Measurements from ENCODE around the gene KLHDC7B.

DNA sequence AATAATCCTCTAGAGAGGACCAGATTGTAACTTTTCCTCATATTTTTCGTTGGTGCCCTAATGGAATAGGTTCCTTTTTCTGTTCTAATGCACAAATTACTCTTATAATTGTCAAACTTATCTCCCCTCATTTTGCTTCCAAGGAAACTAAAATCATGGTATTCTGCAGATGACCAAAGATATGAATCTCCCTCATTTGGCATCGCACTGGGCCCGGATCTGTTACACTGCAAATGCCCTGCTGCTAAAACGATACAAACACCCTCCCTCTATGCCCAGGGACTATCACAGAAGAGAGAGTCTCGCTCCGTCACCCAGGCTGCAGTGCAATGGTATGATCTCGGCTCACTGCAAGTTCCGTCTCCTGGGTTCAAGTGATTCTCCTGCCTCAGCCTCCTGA, 7.6 kb downstream of the KLHDC7B start:
- TF ChIP-seq, protein P1, sequence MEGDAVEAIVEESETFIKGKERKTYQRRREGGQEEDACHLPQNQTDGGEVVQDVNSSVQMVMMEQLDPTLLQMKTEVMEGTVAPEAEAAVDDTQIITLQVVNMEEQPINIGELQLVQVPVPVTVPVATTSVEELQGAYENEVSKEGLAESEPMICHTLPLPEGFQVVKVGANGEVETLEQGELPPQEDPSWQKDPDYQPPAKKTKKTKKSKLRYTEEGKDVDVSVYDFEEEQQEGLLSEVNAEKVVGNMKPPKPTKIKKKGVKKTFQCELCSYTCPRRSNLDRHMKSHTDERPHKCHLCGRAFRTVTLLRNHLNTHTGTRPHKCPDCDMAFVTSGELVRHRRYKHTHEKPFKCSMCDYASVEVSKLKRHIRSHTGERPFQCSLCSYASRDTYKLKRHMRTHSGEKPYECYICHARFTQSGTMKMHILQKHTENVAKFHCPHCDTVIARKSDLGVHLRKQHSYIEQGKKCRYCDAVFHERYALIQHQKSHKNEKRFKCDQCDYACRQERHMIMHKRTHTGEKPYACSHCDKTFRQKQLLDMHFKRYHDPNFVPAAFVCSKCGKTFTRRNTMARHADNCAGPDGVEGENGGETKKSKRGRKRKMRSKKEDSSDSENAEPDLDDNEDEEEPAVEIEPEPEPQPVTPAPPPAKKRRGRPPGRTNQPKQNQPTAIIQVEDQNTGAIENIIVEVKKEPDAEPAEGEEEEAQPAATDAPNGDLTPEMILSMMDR (IDR thresholded peaks at IDR 0.05) = no peak
- TF ChIP-seq POLR2AphosphoS5 (IDR thresholded peaks at IDR 0.05) = no peak

All from upper lobe of left lung (tissue), 4 donors.